ENCODE results near the gene TRABD2B. TPM values are rescaled to one million over a fixed set of nuclear protein-coding genes. Genes with fewer than 3 reads are reported as not detected.

Gene TRABD2B
- total and polyA plus RNA-seq, 12 donors: 0.33 to 3.3 (median 0.83) TPM

GRCh38 chr1:47712596-47713299, 284.4 kb downstream of the TRABD2B start:
- intact Hi-C loops (cut with DNase I): loop anchor here in 1 of 2 donors (5.0 kb wide), 1 partner anchor 280 kb away; no protein-coding TSS in a partner anchor
- WGBS, 4 donors: 69 to 79% (median 73%) methylated on average over 16 of the region's 16 CpGs
- peaks cover 63% of the 10 kb centered on the region for H3K27me3 ChIP-seq

GRCh38 chr1:47711848-47712492, 285.2 kb downstream of the TRABD2B start:
- DNase-seq: no peak
- intact Hi-C loops (cut with DNase I): loop anchor here (2.0 to 5.0 kb wide), 2 partner anchors 279 to 280 kb away; no protein-coding TSS in a partner anchor
- WGBS, 4 donors: 54 to 77% (median 66%) methylated on average over 6 of the region's 6 CpGs

More at GRCh38 chr1:47712596-47713299, 284.4 kb downstream of the TRABD2B start:
- no peak for TF ChIP-seq POLR2A (IDR thresholded peaks at IDR 0.05)
- TF ChIP-seq, protein P1, sequence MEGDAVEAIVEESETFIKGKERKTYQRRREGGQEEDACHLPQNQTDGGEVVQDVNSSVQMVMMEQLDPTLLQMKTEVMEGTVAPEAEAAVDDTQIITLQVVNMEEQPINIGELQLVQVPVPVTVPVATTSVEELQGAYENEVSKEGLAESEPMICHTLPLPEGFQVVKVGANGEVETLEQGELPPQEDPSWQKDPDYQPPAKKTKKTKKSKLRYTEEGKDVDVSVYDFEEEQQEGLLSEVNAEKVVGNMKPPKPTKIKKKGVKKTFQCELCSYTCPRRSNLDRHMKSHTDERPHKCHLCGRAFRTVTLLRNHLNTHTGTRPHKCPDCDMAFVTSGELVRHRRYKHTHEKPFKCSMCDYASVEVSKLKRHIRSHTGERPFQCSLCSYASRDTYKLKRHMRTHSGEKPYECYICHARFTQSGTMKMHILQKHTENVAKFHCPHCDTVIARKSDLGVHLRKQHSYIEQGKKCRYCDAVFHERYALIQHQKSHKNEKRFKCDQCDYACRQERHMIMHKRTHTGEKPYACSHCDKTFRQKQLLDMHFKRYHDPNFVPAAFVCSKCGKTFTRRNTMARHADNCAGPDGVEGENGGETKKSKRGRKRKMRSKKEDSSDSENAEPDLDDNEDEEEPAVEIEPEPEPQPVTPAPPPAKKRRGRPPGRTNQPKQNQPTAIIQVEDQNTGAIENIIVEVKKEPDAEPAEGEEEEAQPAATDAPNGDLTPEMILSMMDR (IDR thresholded peaks at IDR 0.05): no peak
- H3K36me3 ChIP-seq (replicated peaks in 1 of 2): no peaks in the 10 kb centered on the region
- H3K4me3 ChIP-seq: no peak overlapping the region
- no peak overlapping the region for H3K27ac ChIP-seq
- no peak for DNase-seq
- no peaks in the 10 kb centered on the region for H3K9me3 ChIP-seq (replicated peaks in 1 of 3)
- peaks cover 0 to 20% of the 10 kb centered on the region in 2 donors for H3K4me1 ChIP-seq (replicated peaks in 1 of 2)

GRCh38 chr1:47711184-47711847, 285.9 kb downstream of the TRABD2B start:
- no peak overlapping the region for H3K27ac ChIP-seq
- intact Hi-C loops (cut with DNase I): loop anchor here (2.0 to 5.0 kb wide), 2 partner anchors 279 kb away; no protein-coding TSS in a partner anchor
- H3K36me3 ChIP-seq (replicated peaks in 1 of 2): no peaks in the 10 kb centered on the region
- no peak for TF ChIP-seq POLR2A (IDR thresholded peaks at IDR 0.05)
- TF ChIP-seq, protein P1 (IDR thresholded peaks at IDR 0.05): no peak
- H3K4me3 ChIP-seq: no peak overlapping the region
- 53 to 68% (median 57%) methylated on average over 9 to 15 of the region's 15 CpGs for WGBS, 4 donors
- peaks cover 0 to 20% of the 10 kb centered on the region in 2 donors for H3K4me1 ChIP-seq (replicated peaks in 1 of 2)
- H3K27me3 ChIP-seq: peaks cover 56% of the 10 kb centered on the region
- H3K9me3 ChIP-seq (replicated peaks in 1 of 3): no peaks in the 10 kb centered on the region
- DNase-seq: no peak

More at GRCh38 chr1:47711848-47712492, 285.2 kb downstream of the TRABD2B start:
- Histone ChIP-seq H3K36me3 (replicated peaks in 1 of 2) (no peaks in the 10 kb centered on the region), H3K27ac (no peak overlapping the region), H3K4me3 (no peak overlapping the region), H3K4me1 (replicated peaks in 1 of 2) (peaks cover 0 to 20% of the 10 kb centered on the region in 2 donors), H3K9me3 (replicated peaks in 1 of 3) (no peaks in the 10 kb centered on the region), H3K27me3 (peaks cover 58% of the 10 kb centered on the region)
- TF ChIP-seq, protein P1 (IDR thresholded peaks at IDR 0.05): no peak
- TF ChIP-seq POLR2A (IDR thresholded peaks at IDR 0.05): no peak

Other genes with a start within 250 kb of the TRABD2B start
- gene SLC5A9, start 225.3 kb upstream of the TRABD2B start, total RNA-seq: under 1 TPM in 6 of 9 donors, not detected in 3; 0.11 to 0.83 (median 0.21) TPM
- gene SLC5A9, start 225.3 kb upstream of the TRABD2B start, polyA plus RNA-seq: under 1 TPM; 0.22 to 0.56 (median 0.34) TPM